ENCODE results near the gene SCGB1C2. TPM values are rescaled to one million over a fixed set of nuclear protein-coding genes. Genes with fewer than 3 reads are reported as not detected.

SCGB1C2 gene
- total and polyA plus RNA-seq, 2 donors (not counting 3 experiments of a cell fraction or from before 2014, with no cell fraction given) = not detected

- Histone ChIP-seq H3K4me2 (ENCODE audit: insufficient read depth, low read length) (no peak overlapping the region), H3K27me3 (ENCODE audit: control insufficient read depth in 2 of 2, insufficient read depth in 2 of 2, low read length in 2 of 2) (no peaks in the 10 kb centered on the region), H3K27ac (ENCODE audit: insufficient read depth, low read depth, low read length) (no peak overlapping the region), H2AFZ (ENCODE audit: low read depth, low read length) (no peak overlapping the region), H3K9me1 (replicated peaks; ENCODE audit: control insufficient read depth, extremely low read depth, insufficient read depth, low read length) (no peaks in the 10 kb centered on the region), H3K9me3 (replicated peaks; ENCODE audit: control insufficient read depth, insufficient read depth, low read length) (no peaks in the 10 kb centered on the region), H4K20me1 (replicated peaks; ENCODE audit: control insufficient read depth, extremely low read depth, insufficient read depth, low read length) (no peaks in the 10 kb centered on the region), H3K36me3 (ENCODE audit: control insufficient read depth in 2 of 2, extremely low read depth in 1 of 2, insufficient read depth in 2 of 2, low read length in 2 of 2) (no peaks in the 10 kb centered on the region), H3K4me3 (replicated peaks in 1 of 3; ENCODE audit: insufficient read depth in 1 of 3, low read depth in 1 of 3, low read length in 3 of 3) (no peak overlapping the region), H3K79me2 (ENCODE audit: control insufficient read depth, insufficient read depth, low read length) (no peaks in the 10 kb centered on the region), H3K9ac (replicated peaks; ENCODE audit: extremely low read depth, insufficient read depth, low read length) (no peak overlapping the region), H3K4me1 (ENCODE audit: control insufficient read depth, extremely low read depth, insufficient read depth, low read length) (no peaks in the 10 kb centered on the region)
- BruUV-seq (replicated peaks) = no TSS peak
- dilution Hi-C loops (cut with MboI; ENCODE audit: extremely low pct_ligation_motif_present, low sequenced_read_pairs) (no loop called here), intact Hi-C loops (cut with micrococcal nuclease) (loop anchor here (2.0 kb wide), 2 partner anchors 144 to 222 kb away; no protein-coding TSS in a partner anchor)
- ChIA-PET POLR2A (no interaction called here), CTCF (interaction anchor here (0.6 to 3.2 kb wide), 17 partner anchors 8 to 535 kb away, joined by 3 to 85 read pairs (median 5); no protein-coding TSS in a partner anchor)
- no peak for TF ChIP-seq MYC (IDR thresholded peaks at IDR 0.05; ENCODE audit: low read depth, low read length)
- no peak for TF ChIP-seq POLR2A (IDR thresholded peaks at IDR 0.05; ENCODE audit: low read depth, low read length)
- TF ChIP-seq, protein P1, sequence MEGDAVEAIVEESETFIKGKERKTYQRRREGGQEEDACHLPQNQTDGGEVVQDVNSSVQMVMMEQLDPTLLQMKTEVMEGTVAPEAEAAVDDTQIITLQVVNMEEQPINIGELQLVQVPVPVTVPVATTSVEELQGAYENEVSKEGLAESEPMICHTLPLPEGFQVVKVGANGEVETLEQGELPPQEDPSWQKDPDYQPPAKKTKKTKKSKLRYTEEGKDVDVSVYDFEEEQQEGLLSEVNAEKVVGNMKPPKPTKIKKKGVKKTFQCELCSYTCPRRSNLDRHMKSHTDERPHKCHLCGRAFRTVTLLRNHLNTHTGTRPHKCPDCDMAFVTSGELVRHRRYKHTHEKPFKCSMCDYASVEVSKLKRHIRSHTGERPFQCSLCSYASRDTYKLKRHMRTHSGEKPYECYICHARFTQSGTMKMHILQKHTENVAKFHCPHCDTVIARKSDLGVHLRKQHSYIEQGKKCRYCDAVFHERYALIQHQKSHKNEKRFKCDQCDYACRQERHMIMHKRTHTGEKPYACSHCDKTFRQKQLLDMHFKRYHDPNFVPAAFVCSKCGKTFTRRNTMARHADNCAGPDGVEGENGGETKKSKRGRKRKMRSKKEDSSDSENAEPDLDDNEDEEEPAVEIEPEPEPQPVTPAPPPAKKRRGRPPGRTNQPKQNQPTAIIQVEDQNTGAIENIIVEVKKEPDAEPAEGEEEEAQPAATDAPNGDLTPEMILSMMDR (IDR thresholded peaks at IDR 0.05; ENCODE audit: extremely low read depth in 1 of 2, insufficient read depth in 1 of 2, low read depth in 1 of 2, low read length in 2 of 2) = peak; percentile 65 to 83
- no peak for TF ChIP-seq FOS (IDR thresholded peaks at IDR 0.05; ENCODE audit: borderline replicate concordance, insufficient read depth, low read length)
- DNase-seq (ENCODE audit: low read depth, low spot score) = peak; percentile 69
- FAIRE-seq = peak; percentile 44
Measured at GRCh38 chr17:164303-165235, 27.2 kb downstream of the SCGB1C2 start.
